SU-DHL-6 (cell line): ENCODE data around the gene ELAVL2.

Experiments
- H2AFZ ChIP-seq: fragments of 200-600 bp; sonication (generic); 2 replicates; pipeline ENCODE4 v1.6.1; 2014; ENCODE audit warnings: low read depth, mild to moderate bottlenecking, moderate library complexity, mixed read lengths, antibody characterized with exemption, low read length; ENCODE audit not compliant: severe bottlenecking
- H3F3A ChIP-seq: fragments of 200-600 bp; shearing (Covaris generic); 2 replicates; pipeline ENCODE4 v1.6.0; 2016; ENCODE audit warnings: antibody characterized with exemption, mild to moderate bottlenecking; ENCODE audit not compliant: insufficient read depth
- H3K27ac ChIP-seq: fragments of 200-600 bp; sonication (generic); 2 replicates; pipeline ENCODE4 v1.5.1; 2016; ENCODE audit warnings: low read depth, mild to moderate bottlenecking, low read length, moderate library complexity, mixed read lengths
- H3K27me3 ChIP-seq: fragments of 200-600 bp; sonication (generic), shearing (Covaris generic); 2 replicates; pipeline ENCODE4 v1.6.0; 2014; ENCODE audit warnings: mild to moderate bottlenecking, low read length
- H3K36me3 ChIP-seq: fragments of 200-600 bp; sonication (generic); 2 replicates; pipeline ENCODE4 v1.6.1; 2014; ENCODE audit warnings: mild to moderate bottlenecking, low read length, mixed read lengths
- H3K4me2 ChIP-seq: fragments of 300-600, 200-600 bp; shearing (Covaris generic), sonication (generic); 2 replicates; pipeline ENCODE4 v1.6.0; 2014; ENCODE audit warnings: low read length, low read depth, mild to moderate bottlenecking; ENCODE audit not compliant: poor library complexity, severe bottlenecking
- H3K4me3 ChIP-seq: fragments of 200-600 bp; sonication (generic); 2 replicates; pipeline ENCODE4 v1.5.1; 2014; ENCODE audit warnings: antibody characterized with exemption, low read length, mild to moderate bottlenecking, mixed read lengths; ENCODE audit not compliant: insufficient read depth, poor library complexity, severe bottlenecking
- H3K79me2 ChIP-seq: fragments of 200-600 bp; sonication (generic); 2 replicates; pipeline ENCODE4 v1.6.1; 2014; ENCODE audit warnings: mild to moderate bottlenecking, low read length, moderate library complexity; ENCODE audit not compliant: insufficient read depth
- H3K9ac ChIP-seq: fragments of 200-600 bp; sonication (generic); 2 replicates; pipeline ENCODE4 v1.7.0; 2014; ENCODE audit warnings: mild to moderate bottlenecking, low read length
- H3K9me2 ChIP-seq: fragments of 200-600 bp; sonication (generic); replicated peaks from 2 replicates; pipeline ENCODE4 v1.6.1; 2014; ENCODE audit warnings: low read length; ENCODE audit not compliant: insufficient read depth
- H3K9me3 ChIP-seq: fragments of 200-600 bp; sonication (generic); 2 replicates; pipeline ENCODE4 v1.6.1; 2014; ENCODE audit warnings: low read length, mixed read lengths; ENCODE audit not compliant: insufficient read depth
- H4K20me1 ChIP-seq: fragments of 200-600 bp; sonication (generic); 2 replicates; pipeline ENCODE4 v1.6.1; 2014; ENCODE audit warnings: low read depth, mild to moderate bottlenecking, antibody characterized with exemption, low read length, moderate library complexity, mixed read lengths
- EZH2phosphoT487 ChIP-seq: fragments of 200-600 bp; sonication (generic), shearing (Covaris generic); conservative IDR thresholded peaks from 2 replicates; pipeline ENCODE4 v1.6.1; 2018; ENCODE audit warnings: mild to moderate bottlenecking, antibody characterized with exemption, low read length, moderate library complexity, mixed read lengths
- TF ChIP-seq, protein P1 (sequence below): fragments of 200-600 bp; sonication (generic); IDR thresholded peaks from one replicate; pipeline ENCODE4 v1.5.1; 2017; ENCODE audit warnings: antibody characterized with exemption, mild to moderate bottlenecking, low read length, moderate library complexity; ENCODE audit not compliant: insufficient read depth, poor library complexity, severe bottlenecking

The ELAVL2 gene

DNA sequence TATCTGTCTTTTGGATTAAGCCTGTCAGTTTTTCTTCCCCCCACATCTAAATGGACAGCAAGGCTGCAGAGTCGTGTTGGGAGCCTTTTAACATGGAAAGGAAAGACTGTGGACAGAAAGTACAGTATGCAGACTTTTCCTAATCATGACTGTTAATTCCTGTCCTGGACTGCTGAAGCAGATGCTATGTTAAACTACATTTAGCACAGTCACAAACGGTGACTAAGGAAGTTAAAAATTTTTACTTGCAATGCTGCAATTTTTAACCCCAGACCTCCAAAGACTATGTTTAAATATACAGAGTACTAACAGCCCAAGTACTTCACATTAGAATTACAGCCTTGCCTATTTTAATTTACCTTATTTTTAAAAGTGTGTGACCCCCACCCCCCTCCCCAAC lies 51.8 kb downstream of the ELAVL2 start:
- Histone ChIP-seq H4K20me1 (no peaks in the 10 kb centered on the region), H3K27me3 (no peaks in the 10 kb centered on the region), H3K9me3 (no peaks in the 10 kb centered on the region), H3K9me2 (no peaks in the 10 kb centered on the region), H3K27ac (no peak overlapping the region), H3K4me2 (no peak overlapping the region), H3K4me3 (no peak overlapping the region), H3K36me3 (no peaks in the 10 kb centered on the region), H2AFZ (no peak overlapping the region), H3K79me2 (no peaks in the 10 kb centered on the region), H3K9ac (no peak overlapping the region), H3F3A (no peaks in the 10 kb centered on the region)
- no peak for TF ChIP-seq EZH2phosphoT487
- TF ChIP-seq, protein P1, sequence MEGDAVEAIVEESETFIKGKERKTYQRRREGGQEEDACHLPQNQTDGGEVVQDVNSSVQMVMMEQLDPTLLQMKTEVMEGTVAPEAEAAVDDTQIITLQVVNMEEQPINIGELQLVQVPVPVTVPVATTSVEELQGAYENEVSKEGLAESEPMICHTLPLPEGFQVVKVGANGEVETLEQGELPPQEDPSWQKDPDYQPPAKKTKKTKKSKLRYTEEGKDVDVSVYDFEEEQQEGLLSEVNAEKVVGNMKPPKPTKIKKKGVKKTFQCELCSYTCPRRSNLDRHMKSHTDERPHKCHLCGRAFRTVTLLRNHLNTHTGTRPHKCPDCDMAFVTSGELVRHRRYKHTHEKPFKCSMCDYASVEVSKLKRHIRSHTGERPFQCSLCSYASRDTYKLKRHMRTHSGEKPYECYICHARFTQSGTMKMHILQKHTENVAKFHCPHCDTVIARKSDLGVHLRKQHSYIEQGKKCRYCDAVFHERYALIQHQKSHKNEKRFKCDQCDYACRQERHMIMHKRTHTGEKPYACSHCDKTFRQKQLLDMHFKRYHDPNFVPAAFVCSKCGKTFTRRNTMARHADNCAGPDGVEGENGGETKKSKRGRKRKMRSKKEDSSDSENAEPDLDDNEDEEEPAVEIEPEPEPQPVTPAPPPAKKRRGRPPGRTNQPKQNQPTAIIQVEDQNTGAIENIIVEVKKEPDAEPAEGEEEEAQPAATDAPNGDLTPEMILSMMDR: no peak

DNA sequence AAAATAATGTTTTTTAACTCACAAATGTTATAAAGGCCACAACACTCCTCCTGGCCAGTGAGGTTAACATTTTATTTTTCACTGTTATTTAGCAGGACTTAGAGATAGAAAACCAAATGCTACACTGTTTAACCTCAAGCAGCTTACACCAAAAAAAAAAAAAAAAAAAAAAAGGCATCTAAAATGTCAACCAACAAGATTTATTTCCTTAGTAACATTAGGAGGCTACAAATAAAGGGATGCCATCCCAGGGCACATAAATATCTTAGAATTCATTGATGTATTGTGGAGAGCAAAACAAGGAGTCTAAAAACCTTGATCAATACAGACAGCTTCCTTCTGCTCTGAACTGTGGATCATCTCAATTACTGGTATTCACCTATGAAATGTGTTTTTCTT lies 53.7 kb downstream of the ELAVL2 start:
- no peaks in the 10 kb centered on the region for H3K79me2 ChIP-seq
- H3K4me3 ChIP-seq: no peak overlapping the region
- TF ChIP-seq, protein P1: no peak
- TF ChIP-seq EZH2phosphoT487: no peak
- no peaks in the 10 kb centered on the region for H3K9me3 ChIP-seq
- no peak overlapping the region for H3K4me2 ChIP-seq
- H3K9ac ChIP-seq: no peak overlapping the region
- no peaks in the 10 kb centered on the region for H3K36me3 ChIP-seq
- no peak overlapping the region for H3K27ac ChIP-seq
- H3K9me2 ChIP-seq: no peaks in the 10 kb centered on the region
- H3F3A ChIP-seq: no peaks in the 10 kb centered on the region
- no peaks in the 10 kb centered on the region for H4K20me1 ChIP-seq
- H3K27me3 ChIP-seq: no peaks in the 10 kb centered on the region
- H2AFZ ChIP-seq: no peak overlapping the region

DNA sequence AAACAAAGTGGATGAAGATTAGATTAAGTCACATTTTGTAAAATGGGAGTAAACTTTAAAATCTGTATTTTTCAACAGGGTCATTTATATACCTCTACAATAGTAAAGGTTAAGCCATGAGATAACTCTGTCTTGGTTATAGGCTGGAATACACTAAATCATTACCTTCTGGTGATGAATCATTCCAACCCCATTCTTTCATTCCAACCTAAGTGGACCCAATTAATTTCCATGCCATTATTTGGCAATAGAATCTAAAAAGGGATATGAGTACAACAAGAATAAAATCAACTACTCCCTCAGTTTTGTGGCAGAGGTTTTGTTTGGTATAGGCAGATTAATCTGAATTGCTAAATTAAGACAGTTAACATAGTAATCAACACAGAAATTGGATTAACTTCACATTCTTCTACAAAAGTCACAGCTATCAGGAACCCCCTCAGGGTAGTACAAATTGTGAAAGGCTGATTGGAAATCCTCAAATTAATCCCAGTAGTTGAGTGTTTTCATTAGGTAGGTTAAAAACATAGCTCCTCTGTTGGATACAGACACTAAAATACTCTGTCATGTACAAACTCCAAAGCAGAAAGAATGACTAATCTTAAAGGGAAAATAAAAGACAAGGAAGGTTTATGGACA lies 54.2 kb downstream of the ELAVL2 start:
- Histone ChIP-seq H3K9me2 (no peaks in the 10 kb centered on the region), H3F3A (no peaks in the 10 kb centered on the region), H3K4me2 (no peak overlapping the region), H3K27ac (no peak overlapping the region), H3K4me3 (no peak overlapping the region), H3K79me2 (no peaks in the 10 kb centered on the region), H3K9me3 (no peaks in the 10 kb centered on the region), H3K9ac (no peak overlapping the region), H3K27me3 (no peaks in the 10 kb centered on the region), H4K20me1 (no peaks in the 10 kb centered on the region), H3K36me3 (no peaks in the 10 kb centered on the region), H2AFZ (no peak overlapping the region)
- TF ChIP-seq, protein P1: no peak
- TF ChIP-seq EZH2phosphoT487: no peak
